ENCODE results near the gene SWT1. TPM values are rescaled to one million over a fixed set of nuclear protein-coding genes. Genes with fewer than 3 reads are reported as not detected.

Gene SWT1
- total RNA-seq, 1 experiment from 2014 or later: 2.1 TPM

- ChIA-PET CTCF (no interaction called here), POLR2A (no interaction called here)
- intact Hi-C loops (cut with micrococcal nuclease; ENCODE audit: unreplicated experiment): no loop called here
- Histone ChIP-seq H3K9me3 (ENCODE audit: control insufficient read depth, insufficient read depth, low read depth, low read length) (no peaks in the 10 kb centered on the region), H3K4me1 (ENCODE audit: control insufficient read depth, insufficient read depth, low read length) (no peaks in the 10 kb centered on the region), H3K27me3 (ENCODE audit: control insufficient read depth, insufficient read depth, low read length) (no peaks in the 10 kb centered on the region), H3K27ac (ENCODE audit: low read length) (no peak overlapping the region), H3K36me3 (ENCODE audit: control insufficient read depth, insufficient read depth, low read length) (no peaks in the 10 kb centered on the region), H3K4me3 (ENCODE audit: low read depth in 2 of 2, low read length in 2 of 2) (no peak overlapping the region)
- ATAC-seq: no peak
- no TSS peak for BruUV-seq (replicated peaks)
- in situ Hi-C loops (cut with HindIII; ENCODE audit: low pct_unique_long_range_greater_than_20kb, low sequenced_read_pairs): no loop called here
- TF ChIP-seq REST (IDR thresholded peaks at IDR 0.05; ENCODE audit: insufficient read depth in 1 of 2, low read depth in 2 of 2, low read length in 1 of 2): no peak
- TF ChIP-seq TCF7L2 (IDR thresholded peaks at IDR 0.05; ENCODE audit: low read depth, low read length): no peak
- TF ChIP-seq POLR2AphosphoS5 (IDR thresholded peaks at IDR 0.05; ENCODE audit: low read depth, low read length): no peak
- TF ChIP-seq, protein P1, sequence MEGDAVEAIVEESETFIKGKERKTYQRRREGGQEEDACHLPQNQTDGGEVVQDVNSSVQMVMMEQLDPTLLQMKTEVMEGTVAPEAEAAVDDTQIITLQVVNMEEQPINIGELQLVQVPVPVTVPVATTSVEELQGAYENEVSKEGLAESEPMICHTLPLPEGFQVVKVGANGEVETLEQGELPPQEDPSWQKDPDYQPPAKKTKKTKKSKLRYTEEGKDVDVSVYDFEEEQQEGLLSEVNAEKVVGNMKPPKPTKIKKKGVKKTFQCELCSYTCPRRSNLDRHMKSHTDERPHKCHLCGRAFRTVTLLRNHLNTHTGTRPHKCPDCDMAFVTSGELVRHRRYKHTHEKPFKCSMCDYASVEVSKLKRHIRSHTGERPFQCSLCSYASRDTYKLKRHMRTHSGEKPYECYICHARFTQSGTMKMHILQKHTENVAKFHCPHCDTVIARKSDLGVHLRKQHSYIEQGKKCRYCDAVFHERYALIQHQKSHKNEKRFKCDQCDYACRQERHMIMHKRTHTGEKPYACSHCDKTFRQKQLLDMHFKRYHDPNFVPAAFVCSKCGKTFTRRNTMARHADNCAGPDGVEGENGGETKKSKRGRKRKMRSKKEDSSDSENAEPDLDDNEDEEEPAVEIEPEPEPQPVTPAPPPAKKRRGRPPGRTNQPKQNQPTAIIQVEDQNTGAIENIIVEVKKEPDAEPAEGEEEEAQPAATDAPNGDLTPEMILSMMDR (IDR thresholded peaks at IDR 0.05): no peak
- TF ChIP-seq SIN3A (IDR thresholded peaks at IDR 0.05; ENCODE audit: borderline replicate concordance, insufficient read depth, low read depth, low read length): no peak
- DNase-seq (ENCODE audit: low read depth, low spot score): no peak
Observed at GRCh38 chr1:185112356-185112755, 44.6 kb upstream of the SWT1 start.

DNA sequence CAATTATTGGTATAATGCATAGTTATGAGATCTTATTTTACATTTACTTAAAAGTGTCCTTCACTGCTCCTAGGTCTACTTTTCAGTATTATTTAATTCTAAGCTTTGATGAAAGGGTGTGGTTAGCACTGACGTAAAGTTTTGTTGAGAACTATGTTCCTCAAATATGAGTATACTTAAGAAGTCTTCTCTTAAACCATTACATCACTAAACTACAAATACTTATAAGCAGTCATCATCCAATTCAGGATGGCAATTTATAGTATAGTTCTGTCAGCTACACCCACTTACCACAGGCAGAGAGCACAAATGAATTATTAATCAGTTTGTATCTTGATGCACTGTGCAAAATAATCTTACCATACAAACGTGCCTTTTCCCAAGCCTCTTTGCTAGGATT lies 27.3 kb upstream of the SWT1 start:
- in situ Hi-C loops (cut with HindIII; ENCODE audit: low pct_unique_long_range_greater_than_20kb, low sequenced_read_pairs): no loop called here
- intact Hi-C loops (cut with micrococcal nuclease; ENCODE audit: unreplicated experiment): no loop called here
- BruUV-seq (replicated peaks): no TSS peak
- H3K4me1 ChIP-seq (ENCODE audit: control insufficient read depth, insufficient read depth, low read length): no peaks in the 10 kb centered on the region
- DNase-seq (ENCODE audit: low read depth, low spot score) (no peak), ATAC-seq (no peak)
- ChIA-PET CTCF (no interaction called here), POLR2A (no interaction called here)
- no peak overlapping the region for H3K4me3 ChIP-seq (ENCODE audit: low read depth in 2 of 2, low read length in 2 of 2)
- TF ChIP-seq SIN3A (IDR thresholded peaks at IDR 0.05; ENCODE audit: borderline replicate concordance, insufficient read depth, low read depth, low read length) (no peak), TCF7L2 (IDR thresholded peaks at IDR 0.05; ENCODE audit: low read depth, low read length) (no peak)
- H3K27me3 ChIP-seq (ENCODE audit: control insufficient read depth, insufficient read depth, low read length): no peaks in the 10 kb centered on the region
- H3K9me3 ChIP-seq (ENCODE audit: control insufficient read depth, insufficient read depth, low read depth, low read length): no peaks in the 10 kb centered on the region
- H3K36me3 ChIP-seq (ENCODE audit: control insufficient read depth, insufficient read depth, low read length): 0 out of 2 replicates have a peak, but pooled peaks cover 4% of the 10 kb centered on the region
- H3K27ac ChIP-seq (ENCODE audit: low read length): no peak overlapping the region

GRCh38 chr1:185132534-185132933 lies 24.4 kb upstream of the SWT1 start:
- BruUV-seq (replicated peaks): no TSS peak
- intact Hi-C loops (cut with micrococcal nuclease; ENCODE audit: unreplicated experiment): no loop called here
- Histone ChIP-seq H3K27ac (ENCODE audit: low read length) (no peak overlapping the region), H3K36me3 (ENCODE audit: control insufficient read depth, insufficient read depth, low read length) (0 out of 2 replicates have a peak, but pooled peaks cover 4% of the 10 kb centered on the region), H3K27me3 (ENCODE audit: control insufficient read depth, insufficient read depth, low read length) (no peaks in the 10 kb centered on the region), H3K9me3 (ENCODE audit: control insufficient read depth, insufficient read depth, low read depth, low read length) (no peaks in the 10 kb centered on the region), H3K4me1 (ENCODE audit: control insufficient read depth, insufficient read depth, low read length) (no peaks in the 10 kb centered on the region), H3K4me3 (ENCODE audit: low read depth in 2 of 2, low read length in 2 of 2) (no peak overlapping the region)
- TF ChIP-seq POLR2AphosphoS5 (IDR thresholded peaks at IDR 0.05; ENCODE audit: low read depth, low read length) (no peak), TCF7L2 (IDR thresholded peaks at IDR 0.05; ENCODE audit: low read depth, low read length) (no peak), REST (IDR thresholded peaks at IDR 0.05; ENCODE audit: insufficient read depth in 1 of 2, low read depth in 2 of 2, low read length in 1 of 2) (no peak), SIN3A (IDR thresholded peaks at IDR 0.05; ENCODE audit: borderline replicate concordance, insufficient read depth, low read depth, low read length) (no peak)
- TF ChIP-seq, protein P1 (IDR thresholded peaks at IDR 0.05): no peak
- ChIA-PET POLR2A (no interaction called here), CTCF (no interaction called here)
- in situ Hi-C loops (cut with HindIII; ENCODE audit: low pct_unique_long_range_greater_than_20kb, low sequenced_read_pairs): no loop called here
- DNase-seq (ENCODE audit: low read depth, low spot score) (no peak), ATAC-seq (no peak)

All from Panc1 (cell line).